Cardiac muscle cell (in vitro differentiated cells and primary cell): ENCODE measurements around the gene RINT1. TPM values are rescaled to one million over a fixed set of nuclear protein-coding genes. Genes with fewer than 3 reads are reported as not detected.

Source experiments
- DNase-seq, 2 donors: peaks; one replicate each; pipeline versions ENCODE4 v3.0.0 to v3.0.0-alpha.2; 2010 to 2017; ENCODE audit warnings: low read depth in 1 of 2, low spot score in 1 of 2
- H3K27ac ChIP-seq: fragments of 200-600 bp; sonication (generic); 2 replicates; pipeline ENCODE4 v1.5.1; 2016
- H3K27me3 ChIP-seq: fragments of 200-600 bp; sonication (generic); 2 replicates; pipeline ENCODE4 v1.6.0; 2016; ENCODE audit warnings: control low read depth
- H3K36me3 ChIP-seq: fragments of 200-600 bp; sonication (generic); 2 replicates; pipeline ENCODE4 v1.5.1; 2016; ENCODE audit warnings: control low read depth
- H3K4me1 ChIP-seq: fragments of 200-600 bp; sonication (generic); 2 replicates; pipeline ENCODE4 v1.8.1; 2017; ENCODE audit warnings: low read depth, mild to moderate bottlenecking, mixed run types
- H3K4me3 ChIP-seq: fragments of 200-600 bp; sonication (generic); 2 replicates; pipeline ENCODE4 v1.5.1; 2016; ENCODE audit warnings: mild to moderate bottlenecking
- H3K9me3 ChIP-seq: fragments of 200-600 bp; sonication (generic); 2 replicates; pipeline ENCODE4 v1.5.1; 2017; ENCODE audit warnings: low read depth, mild to moderate bottlenecking, control low read depth
- polyA plus RNA-seq: library from polyadenylated mRNA; unstranded; fragments of >200 nt; fragmentation: Nextera tagmentation; extraction: Ambion mirVana; gene quantifications from 2 replicates; pipeline ENCODE4 v1.2.1, GENCODE V29; 2016
- total RNA-seq: library from RNA; depleted of rRNA; stranded (reverse); fragments of >200 nt; gene quantifications from 2 replicates; pipeline ENCODE4 v1.2.3, GENCODE V29; 2016
- TF ChIP-seq, protein P1 (sequence below): IDR thresholded peaks from 2 replicates; pipeline ENCODE4 v1.5.1; 2012; ENCODE audit warnings: low read depth, mild to moderate bottlenecking, low read length

The RINT1 gene
- total RNA-seq (9.9 and 16.5 TPM in 2 replicates), polyA plus RNA-seq (14.1 and 21.8 TPM in 2 replicates)

DNA sequence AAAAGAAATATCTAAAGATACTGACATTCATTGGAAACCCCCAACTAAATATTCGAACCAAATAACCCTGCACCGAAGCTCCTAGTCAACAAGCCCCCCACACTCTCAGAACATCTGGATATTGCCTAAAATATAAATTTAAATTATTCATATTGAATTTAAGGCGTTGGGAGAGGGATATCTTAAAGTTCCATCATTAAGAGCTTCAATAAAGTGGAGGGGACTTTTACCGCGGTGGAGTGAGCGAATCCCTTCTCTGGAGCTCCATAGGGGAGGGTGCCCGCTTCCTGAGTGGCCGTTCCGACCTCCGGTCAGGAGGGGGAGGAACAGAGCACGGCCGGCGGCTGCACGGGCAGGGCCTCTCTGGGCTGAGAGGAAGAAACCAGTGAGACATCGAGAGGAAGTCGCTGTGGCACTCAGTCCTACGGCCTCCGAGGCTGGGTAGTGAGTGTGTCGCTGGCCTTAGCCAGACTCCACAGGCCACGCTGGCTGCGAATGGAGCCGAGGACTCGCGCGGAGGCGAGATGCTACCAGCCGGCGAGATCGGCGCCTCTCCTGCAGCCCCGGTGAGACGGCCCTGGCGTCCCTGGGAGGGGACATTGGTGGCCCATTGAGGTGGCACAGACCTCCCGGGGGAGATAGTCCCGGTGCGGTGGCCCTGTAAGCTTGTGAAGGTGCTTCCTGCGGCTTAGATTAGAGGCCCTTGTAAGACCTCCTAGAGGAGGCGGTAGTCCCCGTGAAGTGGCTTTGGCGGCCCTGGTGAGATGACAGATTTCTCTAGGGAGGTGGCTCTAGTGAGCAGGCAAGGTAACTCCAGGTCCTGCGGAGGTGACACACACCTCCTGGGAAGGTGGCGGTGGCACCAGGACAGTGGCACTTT, at the start of gene RINT1:
Gene RINT1 (plus strand): TSS at position 410 of the 880 bp plus-strand sequence. CDS start 115 bp downstream, at position 525.
- Histone ChIP-seq H3K9me3 (no peaks in the 10 kb centered on the region), H3K36me3 (peaks cover 9% of the 10 kb centered on the region), H3K4me1 (peaks cover 9% of the 10 kb centered on the region), H3K27me3 (no peaks in the 10 kb centered on the region), H3K4me3 (peak within 1 kb of the TSS; percentile 73), H3K27ac (peak within 1 kb of the TSS; percentile 83)
- TF ChIP-seq, protein P1, sequence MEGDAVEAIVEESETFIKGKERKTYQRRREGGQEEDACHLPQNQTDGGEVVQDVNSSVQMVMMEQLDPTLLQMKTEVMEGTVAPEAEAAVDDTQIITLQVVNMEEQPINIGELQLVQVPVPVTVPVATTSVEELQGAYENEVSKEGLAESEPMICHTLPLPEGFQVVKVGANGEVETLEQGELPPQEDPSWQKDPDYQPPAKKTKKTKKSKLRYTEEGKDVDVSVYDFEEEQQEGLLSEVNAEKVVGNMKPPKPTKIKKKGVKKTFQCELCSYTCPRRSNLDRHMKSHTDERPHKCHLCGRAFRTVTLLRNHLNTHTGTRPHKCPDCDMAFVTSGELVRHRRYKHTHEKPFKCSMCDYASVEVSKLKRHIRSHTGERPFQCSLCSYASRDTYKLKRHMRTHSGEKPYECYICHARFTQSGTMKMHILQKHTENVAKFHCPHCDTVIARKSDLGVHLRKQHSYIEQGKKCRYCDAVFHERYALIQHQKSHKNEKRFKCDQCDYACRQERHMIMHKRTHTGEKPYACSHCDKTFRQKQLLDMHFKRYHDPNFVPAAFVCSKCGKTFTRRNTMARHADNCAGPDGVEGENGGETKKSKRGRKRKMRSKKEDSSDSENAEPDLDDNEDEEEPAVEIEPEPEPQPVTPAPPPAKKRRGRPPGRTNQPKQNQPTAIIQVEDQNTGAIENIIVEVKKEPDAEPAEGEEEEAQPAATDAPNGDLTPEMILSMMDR = peak; percentile 85
- DNase-seq = peak; percentile 93 to 95

DNA sequence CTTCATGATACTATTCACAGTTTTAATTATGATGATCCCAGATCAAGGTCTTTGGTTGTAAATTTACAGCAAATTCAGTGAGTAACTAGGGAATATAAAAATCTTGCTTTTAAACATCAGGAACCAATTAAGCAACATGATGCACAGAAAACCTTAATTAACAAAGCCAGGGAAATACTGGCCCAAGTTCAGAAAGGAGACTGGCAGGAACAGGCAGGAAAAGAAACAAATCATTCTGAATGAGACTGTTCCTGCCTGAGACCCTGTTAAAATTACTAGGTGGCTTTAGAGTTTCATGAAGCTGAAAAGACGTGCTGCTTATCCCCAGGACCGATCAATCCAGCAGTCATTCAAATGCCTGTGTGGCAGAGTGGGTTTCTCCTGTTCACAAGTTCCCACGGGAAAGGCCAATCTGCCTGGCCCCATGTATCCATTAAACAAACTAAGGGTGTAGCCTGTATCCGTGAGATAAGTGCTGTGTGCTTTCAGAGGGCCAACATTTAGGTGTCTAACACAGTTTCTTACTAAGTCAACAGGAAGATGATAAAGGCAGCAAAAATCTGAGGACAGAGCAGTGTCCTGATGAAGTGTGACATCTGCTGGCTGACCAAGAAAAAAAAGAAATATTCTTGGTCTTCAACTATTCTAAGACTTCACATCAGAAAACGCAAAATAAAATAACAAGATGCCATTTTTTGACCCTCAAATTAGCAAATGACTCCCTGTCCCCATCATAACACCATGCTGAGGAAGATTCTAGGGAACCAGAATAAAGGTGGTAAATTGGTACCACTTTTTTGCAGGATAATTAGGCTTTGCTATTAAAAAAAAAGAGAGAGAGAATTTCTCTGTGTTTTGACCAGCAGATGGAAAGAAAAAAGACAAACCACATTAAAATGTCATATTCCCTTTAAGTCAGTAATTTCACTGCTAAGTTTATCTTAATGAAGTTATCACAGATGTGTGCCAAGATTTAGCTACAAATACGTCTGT, 44.1 kb upstream of the RINT1 start:
- Histone ChIP-seq H3K4me1 (no peaks in the 10 kb centered on the region), H3K27ac (no peak overlapping the region), H3K4me3 (no peak overlapping the region), H3K36me3 (peaks cover 5% of the 10 kb centered on the region), H3K9me3 (no peaks in the 10 kb centered on the region), H3K27me3 (no peaks in the 10 kb centered on the region)
- TF ChIP-seq, protein P1 = peak; percentile 47
- peak in 1 of 2 donors; percentile 80 for DNase-seq

DNA sequence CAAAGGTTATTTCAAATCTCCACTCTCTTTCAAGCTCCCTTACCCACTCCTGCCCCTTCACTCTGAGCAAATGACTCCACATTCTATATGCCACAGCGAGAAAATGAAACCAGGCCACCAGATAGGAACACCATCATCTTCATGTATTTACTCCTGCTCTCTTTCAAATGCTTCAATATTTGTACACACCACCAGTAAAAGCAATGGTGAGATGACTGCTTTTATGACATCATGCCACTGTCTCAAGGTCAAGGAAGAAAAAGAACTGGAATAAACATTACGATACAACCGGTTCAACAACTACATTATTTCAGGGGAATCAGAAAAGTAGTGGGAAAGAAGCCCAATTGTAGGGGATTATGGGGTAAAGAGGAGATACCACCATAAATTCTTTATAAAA, 42.6 kb upstream of the RINT1 start:
- no peaks in the 10 kb centered on the region for H3K4me1 ChIP-seq
- no peak overlapping the region for H3K27ac ChIP-seq
- TF ChIP-seq, protein P1 = no peak
- DNase-seq = no peak
- no peaks in the 10 kb centered on the region for H3K9me3 ChIP-seq
- H3K4me3 ChIP-seq = no peak overlapping the region
- peaks cover 5% of the 10 kb centered on the region for H3K36me3 ChIP-seq
- no peaks in the 10 kb centered on the region for H3K27me3 ChIP-seq

DNA sequence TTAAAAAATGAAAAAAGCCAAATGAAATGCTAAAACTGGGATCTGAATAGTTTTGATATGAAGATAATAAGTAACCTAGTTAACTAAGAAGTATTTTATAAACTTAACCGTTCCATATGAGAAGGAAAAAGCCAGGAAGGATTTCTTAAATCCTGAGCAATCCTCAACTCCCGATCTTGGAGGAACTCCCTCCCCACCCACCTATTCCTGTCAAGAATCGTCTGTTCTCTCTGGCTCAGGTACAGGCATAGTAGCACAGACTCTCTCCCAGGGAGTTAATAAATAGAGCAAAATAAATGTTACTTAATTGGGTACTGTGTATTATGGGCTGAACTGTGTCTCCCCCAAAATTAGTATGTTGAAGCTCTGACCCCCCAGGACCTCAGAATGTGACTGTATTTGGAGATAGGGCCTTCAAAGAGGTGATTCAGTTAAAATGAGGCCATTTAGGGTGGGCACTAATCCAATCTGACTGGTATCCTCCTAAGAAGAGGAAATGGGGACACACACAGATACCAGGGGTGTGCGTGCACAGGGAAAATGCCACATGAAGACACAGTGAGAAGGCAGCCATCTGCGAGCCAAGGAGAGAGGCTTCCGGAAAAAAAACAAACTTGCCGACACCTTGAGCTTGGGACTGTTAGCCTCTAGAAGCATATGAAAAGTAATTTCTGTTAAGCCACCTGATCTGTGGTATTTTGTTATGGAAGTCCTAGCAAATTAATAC, 38.6 kb upstream of the RINT1 start:
- no peak for DNase-seq
- TF ChIP-seq, protein P1 = no peak
- H3K4me3 ChIP-seq = no peak overlapping the region
- no peaks in the 10 kb centered on the region for H3K27me3 ChIP-seq
- peaks cover 16% of the 10 kb centered on the region for H3K4me1 ChIP-seq
- no peak overlapping the region for H3K27ac ChIP-seq
- H3K36me3 ChIP-seq = no peaks in the 10 kb centered on the region
- H3K9me3 ChIP-seq = no peaks in the 10 kb centered on the region

DNA sequence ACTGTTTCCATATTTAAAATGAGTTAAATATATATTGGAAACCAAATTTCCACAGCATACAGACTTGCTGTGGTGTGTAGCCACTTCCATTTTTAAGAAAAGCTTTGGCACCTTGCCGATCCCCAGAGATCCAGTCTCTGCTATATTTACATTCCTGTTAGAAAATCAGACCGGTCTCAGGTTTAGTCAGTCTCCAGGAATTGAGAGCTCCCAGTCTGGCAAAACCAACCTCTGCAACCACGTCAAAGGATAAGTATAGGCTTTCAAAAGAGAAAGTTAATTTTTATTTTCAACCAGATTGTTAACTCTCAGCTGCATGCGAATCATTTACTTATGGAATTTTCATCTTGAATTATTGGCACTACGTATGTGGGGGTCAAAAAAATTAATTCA, 38.1 kb upstream of the RINT1 start:
- no peaks in the 10 kb centered on the region for H3K36me3 ChIP-seq
- H3K9me3 ChIP-seq = no peaks in the 10 kb centered on the region
- TF ChIP-seq, protein P1 = no peak
- H3K27me3 ChIP-seq = no peaks in the 10 kb centered on the region
- no peak overlapping the region for H3K4me3 ChIP-seq
- DNase-seq = peak in 1 of 2 donors; percentile 21
- peaks cover 16% of the 10 kb centered on the region for H3K4me1 ChIP-seq
- H3K27ac ChIP-seq = no peak overlapping the region
